Tibial nerve (tissue), 4 donors: Measurements from ENCODE around the gene ANKRD49.

ENCODE experiments used
- EP300 ChIP-seq, 2 donors: sonication (generic); formaldehyde crosslinking; IDR thresholded peaks; one replicate each; pipeline ENCODE4 v1.6.1; 2017; ENCODE audit warnings: antibody characterized with exemption in 2 of 2, mild to moderate bottlenecking in 1 of 2
- POLR2A ChIP-seq, 2 donors: fragments of 450-650 bp; IDR thresholded peaks; one replicate each; pipeline ENCODE4 v1.6.1; 2017; ENCODE audit warnings: antibody characterized with exemption in 2 of 2, mild to moderate bottlenecking in 2 of 2, moderate library complexity in 2 of 2
- TF ChIP-seq, protein P1 (sequence below), 5 experiments: fragments of 200-600 bp in 3 of 5; fragments of 450-650 bp in 2 of 5; sonication (generic) in 3 of 5; IDR thresholded peaks; one replicate each; pipeline ENCODE4 v1.5.1; 2016 to 2019; ENCODE audit warnings: antibody characterized with exemption in 5 of 5, mild to moderate bottlenecking in 3 of 5, moderate library complexity in 2 of 5

DNA sequence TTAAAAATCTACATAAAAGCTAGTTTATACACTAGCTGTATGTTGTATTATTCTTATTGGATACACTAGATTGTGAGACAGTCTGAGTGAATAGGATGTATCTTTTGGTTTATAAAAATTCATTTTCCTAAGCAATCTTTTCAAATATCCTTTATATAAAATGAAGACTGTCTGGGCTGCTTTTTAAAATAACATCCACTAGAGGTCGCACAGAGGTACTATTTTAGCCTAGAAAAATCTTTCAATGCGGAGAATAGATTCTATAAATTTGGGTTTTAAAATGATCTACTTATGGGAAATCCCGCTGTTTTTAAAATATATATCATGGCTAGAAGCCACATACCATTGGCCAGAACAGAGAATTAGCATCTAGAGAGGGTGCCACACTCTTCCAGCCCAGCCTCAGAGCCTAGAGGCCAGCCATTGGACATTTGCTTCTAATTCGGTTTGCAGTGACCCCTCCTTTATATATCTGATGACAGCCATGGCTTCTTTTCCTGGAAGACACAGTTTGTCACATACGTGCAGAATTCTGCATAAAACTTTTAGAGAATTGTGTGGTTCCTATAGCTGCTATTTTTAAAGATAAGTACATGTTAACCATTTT lies 25.8 kb downstream of the ANKRD49 start:
- TF ChIP-seq POLR2A (IDR thresholded peaks at IDR 0.05), result no peak
- TF ChIP-seq EP300 (IDR thresholded peaks at IDR 0.05), result no peak
- TF ChIP-seq, protein P1, sequence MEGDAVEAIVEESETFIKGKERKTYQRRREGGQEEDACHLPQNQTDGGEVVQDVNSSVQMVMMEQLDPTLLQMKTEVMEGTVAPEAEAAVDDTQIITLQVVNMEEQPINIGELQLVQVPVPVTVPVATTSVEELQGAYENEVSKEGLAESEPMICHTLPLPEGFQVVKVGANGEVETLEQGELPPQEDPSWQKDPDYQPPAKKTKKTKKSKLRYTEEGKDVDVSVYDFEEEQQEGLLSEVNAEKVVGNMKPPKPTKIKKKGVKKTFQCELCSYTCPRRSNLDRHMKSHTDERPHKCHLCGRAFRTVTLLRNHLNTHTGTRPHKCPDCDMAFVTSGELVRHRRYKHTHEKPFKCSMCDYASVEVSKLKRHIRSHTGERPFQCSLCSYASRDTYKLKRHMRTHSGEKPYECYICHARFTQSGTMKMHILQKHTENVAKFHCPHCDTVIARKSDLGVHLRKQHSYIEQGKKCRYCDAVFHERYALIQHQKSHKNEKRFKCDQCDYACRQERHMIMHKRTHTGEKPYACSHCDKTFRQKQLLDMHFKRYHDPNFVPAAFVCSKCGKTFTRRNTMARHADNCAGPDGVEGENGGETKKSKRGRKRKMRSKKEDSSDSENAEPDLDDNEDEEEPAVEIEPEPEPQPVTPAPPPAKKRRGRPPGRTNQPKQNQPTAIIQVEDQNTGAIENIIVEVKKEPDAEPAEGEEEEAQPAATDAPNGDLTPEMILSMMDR (IDR thresholded peaks at IDR 0.05), result peak; percentile 61 to 69 (median 66)
